SK-N-SH (cell line): ENCODE measurements around the gene GRK2. TPM values are rescaled to one million over a fixed set of nuclear protein-coding genes. Genes with fewer than 3 reads are reported as not detected.

Experiments
- CTCF ChIA-PET: fragments of 300-600, 350-600 bp; formaldehyde crosslinking; extraction: SDS; loops from one replicate; lab custom pipeline; 2021; lab: Yijun Ruan, JAX
- POLR2A ChIA-PET: fragments of 350-600 bp; sonication (Branson Sonifier 250); formaldehyde crosslinking; extraction: SDS; loops from one replicate; lab custom pipeline; 2020; ENCODE audit warnings: antibody characterized with exemption, inconsistent platforms; lab: Yijun Ruan, JAX
- DNase-seq: peaks from one replicate; pipeline ENCODE4 v3.0.0; 2012
- H2AFZ ChIP-seq: fragments of 200-600 bp; sonication (generic); 2 replicates; pipeline ENCODE4 v1.8.1; 2016; ENCODE audit warnings: antibody characterized with exemption, mild to moderate bottlenecking, low read depth
- H3F3A ChIP-seq: fragments of 200-600 bp; sonication (generic); replicated peaks from 2 replicates; pipeline ENCODE3; 2016; ENCODE audit warnings: antibody characterized with exemption, mild to moderate bottlenecking; ENCODE audit not compliant: insufficient read depth
- H3K27ac ChIP-seq, 2 experiments: fragments of 200-500 bp in 1 of 2; fragments of 200-600 bp in 1 of 2; sonication (Bioruptor generic) in 1 of 2; sonication (generic), shearing (Covaris generic) in 1 of 2; 2 replicates each; pipeline versions ENCODE4 v1.5.1 to v1.6.1; 2014 to 2016; ENCODE audit warnings: low read depth in 2 of 2, inconsistent platforms in 1 of 2, low read length in 1 of 2, mild to moderate bottlenecking in 1 of 2, mixed read lengths in 1 of 2
- H3K27me3 ChIP-seq: fragments of 200-600 bp; sonication (generic), shearing (Covaris generic); 2 replicates; pipeline ENCODE4 v1.6.1; 2016; ENCODE audit warnings: mixed run types; ENCODE audit not compliant: insufficient read depth
- H3K36me3 ChIP-seq, 2 experiments: fragments of 200-500 bp in 1 of 2; fragments of 200-600 bp in 1 of 2; sonication (Bioruptor generic) in 1 of 2; sonication (generic) in 1 of 2; replicated peaks in 1 of 2; 2 replicates each; pipeline versions ENCODE3 to v1.5.1; 2014 to 2016; ENCODE audit warnings: low read length in 1 of 2, mild to moderate bottlenecking in 1 of 2; ENCODE audit not compliant: insufficient read depth in 2 of 2, control insufficient read depth in 1 of 2
- H3K4me1 ChIP-seq, 2 experiments: fragments of 200-500 bp in 1 of 2; fragments of 200-600 bp in 1 of 2; sonication (Bioruptor generic) in 1 of 2; sonication (generic), shearing (Covaris generic) in 1 of 2; 2 replicates each; pipeline versions ENCODE4 v1.5.1 to v1.6.1; 2014 to 2016; ENCODE audit warnings: low read depth in 1 of 2, low read length in 1 of 2, mixed run types in 1 of 2; ENCODE audit not compliant: insufficient read depth in 2 of 2, control insufficient read depth in 1 of 2
- H3K4me2 ChIP-seq: fragments of 200-600 bp; sonication (generic), shearing (Covaris generic); 2 replicates; pipeline ENCODE4 v1.6.1; 2017; ENCODE audit warnings: mixed run types
- H3K4me3 ChIP-seq, 2 experiments: fragments of 200-500 bp in 1 of 2; fragments of 200-600 bp in 1 of 2; sonication (Bioruptor generic) in 1 of 2; sonication (generic), shearing (Covaris generic) in 1 of 2; 2 replicates each; pipeline versions ENCODE4 v1.5.1 to v1.8.1; 2014 to 2016; ENCODE audit warnings: low read depth in 2 of 2, inconsistent platforms in 1 of 2, low read length in 1 of 2, mild to moderate bottlenecking in 1 of 2, mixed read lengths in 1 of 2, moderate library complexity in 1 of 2
- H3K79me2 ChIP-seq: fragments of 200-600 bp; sonication (generic); 2 replicates; pipeline ENCODE4 v1.8.1; 2017; ENCODE audit warnings: mild to moderate bottlenecking; ENCODE audit not compliant: insufficient read depth
- H3K9ac ChIP-seq: fragments of 200-600 bp; sonication (generic); 2 replicates; pipeline ENCODE4 v1.6.1; 2017; ENCODE audit warnings: mixed run types
- H3K9me2 ChIP-seq: fragments of 200-600 bp; sonication (generic); 2 replicates; pipeline ENCODE4 v1.6.1; 2017; ENCODE audit warnings: mixed run types
- H3K9me3 ChIP-seq: fragments of 200-600 bp; sonication (generic); 2 replicates; pipeline ENCODE4 v1.6.1; 2017; ENCODE audit warnings: mixed run types, mild to moderate bottlenecking, moderate library complexity
- H4K20me1 ChIP-seq: fragments of 200-600 bp; sonication (generic); 2 replicates; pipeline ENCODE4 v1.6.1; 2017; ENCODE audit warnings: mild to moderate bottlenecking, mixed run types; ENCODE audit not compliant: insufficient read depth
- CTCF ChIP-seq: fragments of 200-600 bp; sonication (generic); IDR thresholded peaks from 2 replicates; pipeline ENCODE4 v1.6.1; 2017; ENCODE audit warnings: antibody characterized with exemption, mild to moderate bottlenecking, moderate library complexity
- EZH2phosphoT487 ChIP-seq: fragments of 200-600 bp; sonication (generic); IDR thresholded peaks from 2 replicates; pipeline ENCODE4 v1.6.1; 2017; ENCODE audit warnings: low read depth, mixed run types, mild to moderate bottlenecking, antibody characterized with exemption, moderate library complexity, borderline replicate concordance
- FOXM1 ChIP-seq: IDR thresholded peaks from 2 replicates; pipeline ENCODE4 v1.4.0; 2012; ENCODE audit warnings: low read depth, mild to moderate bottlenecking
- SMC3 ChIP-seq: IDR thresholded peaks from 2 replicates; pipeline ENCODE4 v1.6.1; 2012; ENCODE audit warnings: low read depth, low read length, improper control_type of control experiment
- TCF12 ChIP-seq: IDR thresholded peaks from 2 replicates; pipeline ENCODE4 v1.4.0; 2012
- WGBS: methylation state at CpG from one replicate; pipeline ENCODE4 v1.1.6; 2017; ENCODE audit warnings: low lambda C conversion rate; 5-methylcytosine and 5-hydroxymethylcytosine counted together
- polyA plus RNA-seq, 3 experiments: library from polyadenylated mRNA; depleted of rRNA; stranded (reverse); fragments of >200 nt; gene quantifications; 2 replicates each; pipeline ENCODE4 v1.2.3, GENCODE V29; 2012

The GRK2 gene
- polyA plus RNA-seq, 1 of the 3 experiments (the other 2 are of a cell fraction) = 48.5 TPM

GRCh38 chr11:67279589-67280340 lies 13.5 kb downstream of the GRK2 start:
- Histone ChIP-seq H2AFZ (no peak overlapping the region), H3K9me3 (no peaks in the 10 kb centered on the region), H3K9ac (no peak overlapping the region), H3F3A (no peaks in the 10 kb centered on the region), H4K20me1 (peaks cover 10% of the 10 kb centered on the region; the same call in 1 of the 2 replicates), H3K4me2 (no peak overlapping the region), H3K4me3 (no peak overlapping the region), H3K79me2 (peaks cover 8% of the 10 kb centered on the region; the same call in 1 of the 2 replicates), H3K27me3 (no peaks in the 10 kb centered on the region), H3K4me1 (peaks cover 0 to 6% of the 10 kb centered on the region in 2 experiments; a peak in 2 of 4 replicates), H3K9me2 (no peaks in the 10 kb centered on the region), H3K36me3 (peaks cover 3 to 52% of the 10 kb centered on the region in 2 experiments), H3K27ac (no peak overlapping the region; a peak in 1 of 4 replicates)
- WGBS = 91% methylated on average over 15 of the region's 17 CpGs
- ChIA-PET CTCF (interaction anchor here (0.9 to 3.9 kb wide), 7 partner anchors 13 to 109 kb away, joined by 3 to 20 read pairs (median 4); no protein-coding TSS in a partner anchor), POLR2A (no interaction called here)
- no peak for DNase-seq
- TF ChIP-seq TCF12 (no peak), SMC3 (no peak)

GRCh38 chr11:67280341-67280787 lies 14.1 kb downstream of the GRK2 start:
- Histone ChIP-seq H3K9me3 (no peaks in the 10 kb centered on the region), H3K4me2 (no peak overlapping the region), H3K9me2 (no peaks in the 10 kb centered on the region), H3F3A (no peaks in the 10 kb centered on the region), H3K4me1 (peaks cover 0 to 6% of the 10 kb centered on the region in 2 experiments; a peak in 2 of 4 replicates), H3K27me3 (no peaks in the 10 kb centered on the region), H4K20me1 (0 out of 2 replicates have a peak, but pooled peaks cover 6% of the 10 kb centered on the region), H2AFZ (no peak overlapping the region), H3K9ac (no peak overlapping the region), H3K4me3 (no peak overlapping the region), H3K27ac (no peak overlapping the region), H3K79me2 (peaks cover 4% of the 10 kb centered on the region; the same call in 1 of the 2 replicates), H3K36me3 (peaks cover 3 to 58% of the 10 kb centered on the region in 2 experiments)
- ChIA-PET POLR2A (no interaction called here), CTCF (interaction anchor here (0.9 to 3.9 kb wide), 7 partner anchors 17 to 1500 kb away, joined by 3 to 20 read pairs (median 4); no protein-coding TSS in a partner anchor)
- WGBS = 95% methylated on average over 13 of the region's 13 CpGs
- no peak for DNase-seq
- TF ChIP-seq FOXM1 (no peak), CTCF (no peak), EZH2phosphoT487 (no peak)
